Endodermal cell (in vitro differentiated cells): ENCODE results near the gene ANKRD6. TPM values are rescaled to one million over a fixed set of nuclear protein-coding genes. Genes with fewer than 3 reads are reported as not detected.

Experiments
- DNase-seq: peaks from one replicate; pipeline ENCODE4 v3.0.0-alpha.2; 2017
- H3K27ac ChIP-seq: 2 replicates; pipeline ENCODE4 v1.5.1; 2013; ENCODE audit warnings: mild to moderate bottlenecking, low read depth, low read length, moderate library complexity
- H3K27me3 ChIP-seq: 2 replicates; pipeline ENCODE4 v1.6.1; 2013; ENCODE audit warnings: mild to moderate bottlenecking, low read length, moderate library complexity; ENCODE audit not compliant: insufficient read depth, control insufficient read depth, poor library complexity, severe bottlenecking
- H3K36me3 ChIP-seq: 2 replicates; pipeline ENCODE4 v1.7.0; 2013; ENCODE audit warnings: mild to moderate bottlenecking, low read length, moderate library complexity; ENCODE audit not compliant: control insufficient read depth, insufficient read depth
- H3K4me1 ChIP-seq: one replicate; pipeline ENCODE4 v1.7.0; 2013; ENCODE audit warnings: low read length; ENCODE audit not compliant: control insufficient read depth, insufficient read depth
- H3K4me3 ChIP-seq: 2 replicates; pipeline ENCODE4 v1.5.1; 2013; ENCODE audit warnings: mild to moderate bottlenecking, low read length, moderate library complexity
- H3K9ac ChIP-seq: 2 replicates; pipeline ENCODE4 v1.6.1; 2013; ENCODE audit warnings: mild to moderate bottlenecking, low read length, moderate library complexity; ENCODE audit not compliant: poor library complexity, severe bottlenecking; ENCODE audit errors: extremely low read depth
- H3K9me3 ChIP-seq: 2 replicates; pipeline ENCODE4 v1.6.1; 2013; ENCODE audit warnings: mild to moderate bottlenecking, low read length, moderate library complexity; ENCODE audit not compliant: control insufficient read depth
- H3K27ac Mint-ChIP-seq: 2 replicates; pipeline ENCODE4 v1.8.0; 2020; ENCODE audit warnings: mixed read lengths
- H3K27me3 Mint-ChIP-seq: 2 replicates; pipeline ENCODE4 v1.8.0; 2021; ENCODE audit warnings: mild to moderate bottlenecking, mixed read lengths; ENCODE audit not compliant: insufficient read depth
- H3K36me3 Mint-ChIP-seq: 2 replicates; pipeline ENCODE4 v1.8.0; 2020; ENCODE audit warnings: low read depth, mixed read lengths
- H3K4me1 Mint-ChIP-seq: 2 replicates; pipeline ENCODE4 v1.8.0; 2020; ENCODE audit warnings: mixed read lengths
- H3K4me3 Mint-ChIP-seq: 2 replicates; pipeline ENCODE4 v1.8.0; 2020; ENCODE audit warnings: mild to moderate bottlenecking, moderate library complexity, mixed read lengths
- H3K9me3 Mint-ChIP-seq: 2 replicates; pipeline ENCODE4 v1.8.0; 2020; ENCODE audit warnings: mild to moderate bottlenecking, mixed read lengths
- CTCF ChIP-seq: fragments of 200-600 bp; sonication (generic); conservative IDR thresholded peaks from 2 replicates; pipeline ENCODE4 v1.5.0; 2021; ENCODE audit warnings: antibody characterized with exemption, mild to moderate bottlenecking
- WGBS, 2 experiments: methylation state at CpG; one replicate each; pipeline versions ENCODE4 v1.1.5 to v1.1.7; 2013; ENCODE audit warnings: missing lambda C conversion rate in 2 of 2, mixed read lengths in 1 of 2; ENCODE audit not compliant: insufficient coverage in 1 of 2, insufficient read length in 1 of 2; 5-methylcytosine and 5-hydroxymethylcytosine counted together
- total RNA-seq, 2 donors: library from RNA; stranded (reverse); fragmentation: NEBNext Ultra II Directional in 1 of 2; extraction: Animal tissue kit (Norgen Biotek cat#: 25700) in 1 of 2; gene quantifications; 2 replicates in 1 of 2; 3 replicates in 1 of 2; pipeline ENCODE4 v1.2.1, GENCODE V29; 2021

ANKRD6 gene
- total RNA-seq, 2 donors from 2014 or later = 88.7 to 110 TPM

- TF ChIP-seq CTCF = no peak
- Histone ChIP-seq H3K9ac (no peak overlapping the region), H3K27ac (no peak overlapping the region), H3K4me1 (no peaks in the 10 kb centered on the region), H3K36me3 (no peaks in the 10 kb centered on the region), H3K9me3 (no peaks in the 10 kb centered on the region), H3K4me3 (no peak overlapping the region), H3K27me3 (peaks cover 81% of the 10 kb centered on the region)
- no peaks in the 10 kb centered on the region for H3K9me3 Mint-ChIP-seq
- no peak overlapping the region for H3K4me3 Mint-ChIP-seq
- peaks cover 15% of the 10 kb centered on the region for H3K4me1 Mint-ChIP-seq
- peaks cover 81% of the 10 kb centered on the region for H3K27me3 Mint-ChIP-seq
- no peak overlapping the region for H3K27ac Mint-ChIP-seq
- 32 to 42% methylated on average over 2 of the region's 2 CpGs for WGBS, 2 experiments
- no peaks in the 10 kb centered on the region for H3K36me3 Mint-ChIP-seq
- DNase-seq = no peak
Measured at GRCh38 chr6:89414215-89414614, 18.7 kb upstream of the ANKRD6 start.

GRCh38 chr6:89415185-89415584, 17.8 kb upstream of the ANKRD6 start:
- Mint-ChIP-seq H3K4me3 (no peak overlapping the region), H3K9me3 (no peaks in the 10 kb centered on the region), H3K4me1 (peaks cover 7% of the 10 kb centered on the region), H3K27me3 (peaks cover 71% of the 10 kb centered on the region), H3K27ac (no peak overlapping the region), H3K36me3 (no peaks in the 10 kb centered on the region)
- H3K27ac ChIP-seq = peak overlapping the region; percentile 71
- no peak overlapping the region for H3K4me3 ChIP-seq
- DNase-seq = no peak
- H3K27me3 ChIP-seq = peaks cover 71% of the 10 kb centered on the region
- no peaks in the 10 kb centered on the region for H3K36me3 ChIP-seq
- H3K9ac ChIP-seq = no peak overlapping the region
- no peaks in the 10 kb centered on the region for H3K9me3 ChIP-seq
- WGBS, 2 experiments = 70% methylated on average over 2 of the region's 2 CpGs; no CpG with 5 or more reads in 1 of the 2 experiments
- TF ChIP-seq CTCF = no peak
- H3K4me1 ChIP-seq = no peaks in the 10 kb centered on the region

DNA sequence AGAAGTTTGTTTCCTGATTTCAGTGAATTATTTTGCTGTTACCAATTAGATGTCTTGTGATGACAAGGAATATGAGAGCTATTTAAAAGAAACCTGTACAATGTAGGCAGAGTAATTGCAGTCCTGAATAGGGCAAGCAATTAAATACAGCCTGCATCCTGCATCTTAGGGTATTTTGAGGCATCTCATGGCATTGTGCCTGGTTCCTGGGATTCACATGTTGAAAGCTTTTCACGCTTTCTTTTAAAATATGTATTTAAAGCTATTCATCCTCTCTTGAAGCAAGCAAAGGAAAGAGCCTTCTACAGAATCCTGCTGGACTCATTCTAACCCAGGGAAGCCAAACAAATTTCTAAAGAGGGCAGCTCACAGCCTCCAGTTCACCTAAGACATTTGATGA, 16.2 kb upstream of the ANKRD6 start:
- Mint-ChIP-seq H3K36me3 (no peaks in the 10 kb centered on the region), H3K4me3 (no peak overlapping the region), H3K27ac (no peak overlapping the region), H3K9me3 (no peaks in the 10 kb centered on the region), H3K27me3 (peaks cover 60% of the 10 kb centered on the region), H3K4me1 (peaks cover 4% of the 10 kb centered on the region)
- H3K4me3 ChIP-seq = no peak overlapping the region
- peaks cover 7% of the 10 kb centered on the region for H3K4me1 ChIP-seq
- H3K9ac ChIP-seq = no peak overlapping the region
- H3K9me3 ChIP-seq = no peaks in the 10 kb centered on the region
- no peak overlapping the region for H3K27ac ChIP-seq
- H3K36me3 ChIP-seq = no peaks in the 10 kb centered on the region
- DNase-seq = no peak
- no peak for TF ChIP-seq CTCF
- peaks cover 55% of the 10 kb centered on the region for H3K27me3 ChIP-seq
- WGBS, 2 experiments = 94% methylated on average over 1 of the region's 1 CpG; no CpG with 5 or more reads in 1 of the 2 experiments
